ENCODE results near the gene PEMT.

PEMT gene

DNA sequence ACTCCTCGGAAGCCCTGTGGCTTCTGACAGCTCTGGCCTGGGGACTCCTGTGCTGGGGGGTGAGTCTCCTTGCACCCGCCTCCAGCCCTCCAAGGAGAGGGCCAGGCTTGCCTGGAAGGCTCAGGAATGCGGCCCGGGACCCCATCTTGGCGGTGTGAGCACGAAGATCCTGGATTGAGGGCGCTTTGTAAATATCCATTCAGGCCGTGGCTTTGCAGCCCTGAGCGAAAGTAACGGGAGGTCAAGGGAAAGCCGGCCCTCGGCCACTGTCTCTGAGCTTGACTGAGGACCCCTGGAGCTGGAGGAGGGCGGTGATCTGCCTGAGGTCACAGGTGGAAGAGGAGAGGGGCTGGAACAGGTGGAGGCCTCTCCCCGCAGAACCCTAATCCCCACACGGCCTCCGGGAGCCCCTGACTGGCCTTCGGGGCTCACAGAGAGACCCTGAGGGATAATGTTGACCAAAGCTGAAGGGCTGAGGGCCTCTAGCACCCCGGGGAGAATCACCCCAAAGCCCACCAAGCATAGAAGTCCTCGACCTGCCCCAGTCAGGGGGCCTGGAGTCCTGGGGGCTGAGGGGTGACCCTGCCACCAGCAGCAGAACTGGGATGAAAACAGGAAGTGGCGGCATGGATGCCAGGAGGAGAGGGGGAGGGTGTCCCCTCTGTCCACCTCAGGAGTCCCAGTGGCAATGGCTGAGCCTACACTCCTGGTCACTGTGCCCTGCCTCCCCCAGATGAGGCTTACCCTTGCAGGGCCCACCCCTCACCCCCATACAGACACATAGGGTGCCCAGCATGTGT lies 87.0 kb downstream of the PEMT start:
- no peak overlapping the region for H2AFZ ChIP-seq (ENCODE audit: low read length)
- H3K9ac ChIP-seq (ENCODE audit: low read length) = no peak overlapping the region
- no peaks in the 10 kb centered on the region for H3K36me3 ChIP-seq (ENCODE audit: insufficient read depth, low read length)
- H3K27ac ChIP-seq (ENCODE audit: low read depth, low read length, poor library complexity, severe bottlenecking) = no peak overlapping the region
- no peaks in the 10 kb centered on the region for H4K20me1 ChIP-seq (ENCODE audit: insufficient read depth, low read length)
- H3K9me2 ChIP-seq (ENCODE audit: low read depth, low read length) = no peaks in the 10 kb centered on the region
- H3K27me3 ChIP-seq (ENCODE audit: insufficient read depth, low read length) = no peaks in the 10 kb centered on the region
- no peaks in the 10 kb centered on the region for H3K4me1 ChIP-seq (ENCODE audit: insufficient read depth, low read length, severe bottlenecking)
- H3K79me2 ChIP-seq (ENCODE audit: insufficient read depth, low read length) = no peaks in the 10 kb centered on the region
- H3F3A ChIP-seq (ENCODE audit: insufficient read depth, low read length) = no peaks in the 10 kb centered on the region
- no peak overlapping the region for H3K4me3 ChIP-seq (ENCODE audit: low read depth, low read length, poor library complexity, severe bottlenecking)
- no peak overlapping the region for H3K4me2 ChIP-seq (ENCODE audit: low read length)
- no peaks in the 10 kb centered on the region for H3K9me3 ChIP-seq (ENCODE audit: low read length)
- TF ChIP-seq EZH2 (IDR thresholded peaks at IDR 0.05; ENCODE audit: borderline replicate concordance, low read length) = no peak
- TF ChIP-seq, protein P1, sequence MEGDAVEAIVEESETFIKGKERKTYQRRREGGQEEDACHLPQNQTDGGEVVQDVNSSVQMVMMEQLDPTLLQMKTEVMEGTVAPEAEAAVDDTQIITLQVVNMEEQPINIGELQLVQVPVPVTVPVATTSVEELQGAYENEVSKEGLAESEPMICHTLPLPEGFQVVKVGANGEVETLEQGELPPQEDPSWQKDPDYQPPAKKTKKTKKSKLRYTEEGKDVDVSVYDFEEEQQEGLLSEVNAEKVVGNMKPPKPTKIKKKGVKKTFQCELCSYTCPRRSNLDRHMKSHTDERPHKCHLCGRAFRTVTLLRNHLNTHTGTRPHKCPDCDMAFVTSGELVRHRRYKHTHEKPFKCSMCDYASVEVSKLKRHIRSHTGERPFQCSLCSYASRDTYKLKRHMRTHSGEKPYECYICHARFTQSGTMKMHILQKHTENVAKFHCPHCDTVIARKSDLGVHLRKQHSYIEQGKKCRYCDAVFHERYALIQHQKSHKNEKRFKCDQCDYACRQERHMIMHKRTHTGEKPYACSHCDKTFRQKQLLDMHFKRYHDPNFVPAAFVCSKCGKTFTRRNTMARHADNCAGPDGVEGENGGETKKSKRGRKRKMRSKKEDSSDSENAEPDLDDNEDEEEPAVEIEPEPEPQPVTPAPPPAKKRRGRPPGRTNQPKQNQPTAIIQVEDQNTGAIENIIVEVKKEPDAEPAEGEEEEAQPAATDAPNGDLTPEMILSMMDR (IDR thresholded peaks at IDR 0.05; ENCODE audit: low read length) = no peak

DNA sequence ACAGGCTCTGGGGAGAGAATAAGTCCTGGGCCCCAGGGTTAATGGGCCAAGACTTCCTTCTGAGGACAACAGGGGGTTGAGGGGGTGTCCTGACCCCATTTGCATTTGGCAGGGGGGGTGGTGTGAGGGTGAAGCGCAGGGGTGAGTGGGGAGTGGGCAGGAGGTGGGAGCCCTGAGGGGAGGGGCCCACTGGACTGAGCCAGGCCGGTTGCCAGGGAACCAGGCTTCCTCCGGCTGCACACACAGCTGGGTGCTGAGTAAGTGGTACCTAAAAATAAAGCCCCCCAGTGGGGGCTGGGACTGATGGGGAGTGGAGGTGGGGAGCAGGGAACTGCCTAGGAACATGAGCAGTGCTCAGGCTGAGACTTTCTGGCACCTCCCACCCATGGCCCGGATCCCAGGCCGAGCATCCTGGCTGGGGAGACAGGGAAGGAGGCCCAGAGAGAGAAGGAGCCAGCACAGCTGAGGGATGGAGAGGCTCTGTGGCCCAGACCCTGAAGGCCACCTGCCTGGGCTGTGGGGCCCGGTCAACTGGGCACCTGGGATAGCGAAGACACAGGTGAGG lies 87.9 kb downstream of the PEMT start:
- Histone ChIP-seq H3K9me3 (ENCODE audit: low read length) (no peaks in the 10 kb centered on the region), H3K27me3 (ENCODE audit: insufficient read depth, low read length) (no peaks in the 10 kb centered on the region), H3K36me3 (ENCODE audit: insufficient read depth, low read length) (no peaks in the 10 kb centered on the region), H3K79me2 (ENCODE audit: insufficient read depth, low read length) (no peaks in the 10 kb centered on the region), H3F3A (ENCODE audit: insufficient read depth, low read length) (no peaks in the 10 kb centered on the region), H3K4me1 (ENCODE audit: insufficient read depth, low read length, severe bottlenecking) (no peaks in the 10 kb centered on the region), H3K4me2 (ENCODE audit: low read length) (no peak overlapping the region), H3K9ac (ENCODE audit: low read length) (no peak overlapping the region), H3K9me2 (ENCODE audit: low read depth, low read length) (no peaks in the 10 kb centered on the region), H3K27ac (ENCODE audit: low read depth, low read length, poor library complexity, severe bottlenecking) (no peak overlapping the region), H2AFZ (ENCODE audit: low read length) (no peak overlapping the region), H4K20me1 (ENCODE audit: insufficient read depth, low read length) (no peaks in the 10 kb centered on the region), H3K4me3 (ENCODE audit: low read depth, low read length, poor library complexity, severe bottlenecking) (no peak overlapping the region)
- TF ChIP-seq, protein P1 (IDR thresholded peaks at IDR 0.05; ENCODE audit: low read length) = no peak
- no peak for TF ChIP-seq EZH2 (IDR thresholded peaks at IDR 0.05; ENCODE audit: borderline replicate concordance, low read length)

DNA sequence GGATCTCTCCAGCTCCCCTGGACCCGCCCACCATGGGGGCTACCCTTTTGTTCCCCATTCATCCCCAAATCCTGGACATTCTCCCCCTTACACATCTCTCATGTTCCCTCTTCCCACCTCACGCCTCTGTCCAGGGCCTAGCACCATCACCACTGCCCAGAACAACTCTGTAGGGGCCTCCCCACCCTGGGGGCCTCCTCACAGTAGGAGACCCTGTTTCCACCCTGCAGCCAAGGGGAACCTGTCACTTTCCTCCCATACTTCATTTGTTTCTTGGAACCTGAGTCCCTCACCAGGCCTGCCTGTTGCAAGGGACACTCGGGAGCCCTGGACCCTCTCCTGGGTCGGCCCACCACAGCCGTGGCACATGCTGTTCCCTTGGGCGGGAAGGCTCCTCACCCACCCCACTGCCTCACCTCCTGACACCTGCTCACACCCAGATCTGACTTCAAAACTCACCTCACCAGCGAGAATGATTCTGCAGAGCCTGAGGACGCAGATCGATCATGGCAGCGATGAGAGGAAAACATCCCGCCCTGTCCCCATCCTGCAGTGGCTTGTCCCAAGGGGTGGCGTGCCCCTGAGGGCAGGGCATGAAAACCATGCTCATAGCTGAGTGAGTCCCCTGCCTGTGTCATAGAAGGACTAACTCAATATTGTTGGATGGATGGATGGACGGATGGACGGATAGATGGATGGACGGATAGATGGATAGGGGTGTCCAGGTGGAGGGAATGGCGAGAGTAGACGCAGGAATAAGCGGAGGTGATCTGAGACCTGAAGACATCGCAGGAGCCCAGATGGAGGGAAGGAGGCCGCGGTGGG lies 88.6 kb downstream of the PEMT start:
- no peak overlapping the region for H3K4me3 ChIP-seq (ENCODE audit: low read depth, low read length, poor library complexity, severe bottlenecking)
- no peak overlapping the region for H3K9ac ChIP-seq (ENCODE audit: low read length)
- H3K9me3 ChIP-seq (ENCODE audit: low read length) = no peaks in the 10 kb centered on the region
- H3K79me2 ChIP-seq (ENCODE audit: insufficient read depth, low read length) = no peaks in the 10 kb centered on the region
- no peak for TF ChIP-seq EZH2 (IDR thresholded peaks at IDR 0.05; ENCODE audit: borderline replicate concordance, low read length)
- TF ChIP-seq, protein P1 (IDR thresholded peaks at IDR 0.05; ENCODE audit: low read length) = no peak
- no peaks in the 10 kb centered on the region for H3K9me2 ChIP-seq (ENCODE audit: low read depth, low read length)
- H3K27ac ChIP-seq (ENCODE audit: low read depth, low read length, poor library complexity, severe bottlenecking) = no peak overlapping the region
- H3K4me2 ChIP-seq (ENCODE audit: low read length) = no peak overlapping the region
- no peaks in the 10 kb centered on the region for H3F3A ChIP-seq (ENCODE audit: insufficient read depth, low read length)
- no peaks in the 10 kb centered on the region for H3K27me3 ChIP-seq (ENCODE audit: insufficient read depth, low read length)
- H4K20me1 ChIP-seq (ENCODE audit: insufficient read depth, low read length) = no peaks in the 10 kb centered on the region
- H3K4me1 ChIP-seq (ENCODE audit: insufficient read depth, low read length, severe bottlenecking) = no peaks in the 10 kb centered on the region
- H3K36me3 ChIP-seq (ENCODE audit: insufficient read depth, low read length) = no peaks in the 10 kb centered on the region
- H2AFZ ChIP-seq (ENCODE audit: low read length) = no peak overlapping the region
